HL-60/S4 treated with phorbol 12-myristate 13-acetate at 8.2 ng/mL for 4 days and 3 days (cell line): ENCODE results near the gene NCSTN.

ENCODE experiments used
- in situ Hi-C: fragments of 300-500 bp; cut with MboI; formaldehyde crosslinking; loops from 2 replicates; pipeline ENCODE4 v1.15.0; 2022; ENCODE audit warnings: low sequenced_read_pairs

NCSTN gene

DNA sequence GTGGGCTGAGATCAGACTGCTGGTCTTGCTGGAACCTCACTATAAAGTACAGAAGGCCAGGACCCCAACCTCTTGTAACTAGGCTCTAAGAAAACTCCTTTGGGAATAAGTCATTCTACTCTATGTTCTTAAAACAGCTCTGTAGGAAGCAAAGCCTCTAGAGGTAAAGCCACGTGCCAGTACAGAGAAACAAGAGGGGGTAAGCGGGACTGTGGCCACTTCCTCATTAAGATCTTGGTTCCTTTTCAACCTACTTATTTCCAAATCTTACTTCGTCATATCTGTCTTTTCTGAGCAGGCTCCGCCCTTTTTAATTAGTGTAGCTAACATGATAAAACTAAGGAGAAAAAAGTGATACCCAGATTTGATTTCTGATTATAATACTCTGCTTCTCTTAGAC, 3.8 kb downstream of the NCSTN start:
- in situ Hi-C loops, result no loop called here

DNA sequence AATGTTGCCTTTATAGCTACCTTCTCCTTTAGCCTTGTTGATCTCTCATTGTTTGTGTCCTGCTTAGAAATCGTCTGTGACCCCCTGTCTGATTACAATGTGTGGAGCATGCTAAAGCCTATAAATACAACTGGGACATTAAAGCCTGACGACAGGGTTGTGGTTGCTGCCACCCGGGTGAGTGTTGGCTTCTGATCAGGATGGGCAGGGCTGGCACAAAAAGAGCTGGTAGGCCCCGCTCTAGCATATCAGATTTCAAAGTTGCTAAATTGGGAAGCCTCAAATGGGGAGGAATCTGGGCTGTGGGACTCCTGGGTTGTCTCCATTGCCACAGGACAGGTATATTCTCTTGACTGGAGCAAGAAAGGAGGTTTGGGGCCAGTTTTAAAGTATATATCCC, 8.4 kb downstream of the NCSTN start:
- in situ Hi-C loops, result no loop called here

DNA sequence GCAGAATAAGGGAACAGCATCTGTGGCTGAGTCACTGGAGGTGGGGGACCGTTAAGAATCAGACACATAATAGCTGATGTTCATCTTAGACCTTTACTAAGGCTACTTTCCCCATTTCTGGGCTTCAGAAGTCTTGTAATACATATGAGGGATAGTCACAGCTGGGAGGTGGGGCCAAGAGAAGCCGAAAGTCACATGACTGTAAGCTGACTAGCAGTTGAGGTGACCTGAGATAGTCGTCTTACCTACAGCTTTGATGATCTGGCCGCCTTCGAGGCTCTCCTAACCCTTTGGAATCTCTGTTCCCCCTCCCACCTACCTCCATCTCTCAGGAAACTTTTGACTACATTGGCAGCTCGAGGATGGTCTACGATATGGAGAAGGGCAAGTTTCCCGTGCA, 9.4 kb downstream of the NCSTN start:
- in situ Hi-C loops, result no loop called here

GRCh38 chr1:160353223-160353622, 10.0 kb downstream of the NCSTN start:
- in situ Hi-C loops, result no loop called here

DNA sequence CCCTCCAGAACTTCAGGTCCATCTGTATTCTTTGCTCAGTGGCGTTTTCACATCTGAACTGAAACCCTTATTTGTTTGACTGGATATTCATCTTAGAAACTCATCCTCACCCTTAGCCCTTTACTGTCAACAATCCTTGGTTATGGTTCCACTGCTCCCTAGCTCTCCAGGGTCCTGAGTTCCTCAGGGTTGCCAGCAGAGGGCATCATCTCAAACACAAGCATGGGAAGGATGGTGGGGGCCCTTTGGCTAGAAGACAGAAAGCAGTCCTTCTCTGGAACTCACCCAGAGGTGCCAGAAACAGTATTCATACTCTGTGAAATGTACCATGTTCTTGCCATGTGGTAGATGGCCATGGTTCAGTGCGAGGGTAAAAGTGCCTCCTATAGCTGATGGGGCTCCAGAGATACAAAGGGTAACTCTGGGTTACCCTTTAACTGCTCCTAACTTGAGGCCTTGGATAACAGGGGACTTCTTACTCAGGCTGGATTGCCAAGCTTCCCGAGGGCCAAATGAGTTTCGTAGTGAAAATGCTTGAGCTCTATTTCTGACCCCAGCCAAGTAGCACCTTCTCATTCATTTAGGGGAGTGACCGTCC, 11.3 kb downstream of the NCSTN start:
- in situ Hi-C loops, result no loop called here

DNA sequence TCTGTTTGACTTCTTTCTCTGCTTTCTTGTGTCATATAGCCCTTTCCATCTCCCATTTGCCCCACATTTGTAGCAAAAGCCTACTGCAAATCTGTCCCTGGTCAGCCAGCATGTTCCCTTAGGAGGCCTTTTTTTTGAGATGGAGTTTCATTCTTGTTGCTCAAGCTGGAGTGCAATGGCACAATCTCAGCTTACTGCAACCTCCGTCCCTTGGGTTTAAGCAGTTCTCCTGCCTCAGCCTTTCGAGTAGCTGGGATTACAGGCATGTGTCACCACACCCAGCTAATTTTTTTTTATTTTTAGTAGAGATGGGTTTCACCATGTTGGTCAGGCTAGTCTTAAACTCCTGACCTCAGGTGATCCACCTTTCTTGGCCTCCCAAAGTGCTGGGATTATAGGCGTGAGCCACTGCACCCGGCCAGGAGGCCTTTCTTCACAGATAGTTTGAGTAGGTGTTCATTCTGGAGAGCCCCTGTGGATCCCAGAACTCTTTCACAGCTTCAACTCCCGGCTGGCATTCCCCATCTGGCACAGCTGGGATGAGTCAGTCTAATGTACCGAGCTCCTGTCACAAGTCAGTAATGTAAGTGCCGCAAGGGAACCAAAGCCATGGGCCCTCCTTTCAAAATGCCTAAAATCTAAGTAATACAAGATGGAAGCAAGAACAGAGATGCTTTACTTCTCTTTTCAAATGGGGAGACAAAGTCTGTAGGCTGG, 14.3 kb downstream of the NCSTN start:
- in situ Hi-C loops, result no loop called here

DNA sequence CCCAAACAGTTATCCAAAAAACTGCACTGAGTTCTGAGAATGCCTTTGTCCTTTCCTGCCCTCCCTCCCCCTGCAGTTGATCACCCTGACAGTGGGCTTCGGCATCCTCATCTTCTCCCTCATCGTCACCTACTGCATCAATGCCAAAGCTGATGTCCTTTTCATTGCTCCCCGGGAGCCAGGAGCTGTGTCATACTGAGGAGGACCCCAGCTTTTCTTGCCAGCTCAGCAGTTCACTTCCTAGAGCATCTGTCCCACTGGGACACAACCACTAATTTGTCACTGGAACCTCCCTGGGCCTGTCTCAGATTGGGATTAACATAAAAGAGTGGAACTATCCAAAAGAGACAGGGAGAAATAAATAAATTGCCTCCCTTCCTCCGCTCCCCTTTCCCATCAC, 14.9 kb downstream of the NCSTN start:
- in situ Hi-C loops, result no loop called here

DNA sequence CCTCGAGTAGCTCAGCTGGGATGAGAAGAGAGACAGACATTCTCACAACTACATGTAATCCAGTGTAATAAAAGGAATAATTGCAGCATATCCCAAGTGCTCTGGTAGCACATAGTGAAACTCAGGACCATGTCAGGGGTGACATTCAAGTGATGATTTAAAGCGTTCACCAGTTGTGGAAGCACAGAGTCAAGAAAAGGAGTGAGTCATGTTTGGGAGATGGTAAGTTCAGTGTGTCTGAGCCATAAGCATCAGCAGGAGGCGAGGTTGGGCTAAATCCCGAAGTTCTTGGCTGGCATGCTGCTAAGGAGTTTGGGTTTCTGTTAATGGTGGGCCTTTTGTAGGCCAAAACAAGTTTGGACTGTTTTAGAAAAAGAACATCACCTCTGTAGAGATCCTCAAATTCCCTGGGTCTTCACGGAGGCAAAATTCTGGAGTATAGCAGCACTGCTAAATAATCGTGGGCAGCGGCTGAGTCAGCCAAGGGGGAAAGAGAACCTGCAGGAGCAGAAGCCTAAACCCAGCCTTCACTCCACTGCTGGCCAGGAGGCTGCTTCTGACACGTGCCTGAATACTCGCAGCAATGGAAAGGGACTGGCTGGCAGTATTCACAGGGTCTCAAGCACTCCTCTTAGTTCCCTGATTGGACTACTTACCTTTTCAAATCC, 16.5 kb downstream of the NCSTN start:
- in situ Hi-C loops, result no loop called here

DNA sequence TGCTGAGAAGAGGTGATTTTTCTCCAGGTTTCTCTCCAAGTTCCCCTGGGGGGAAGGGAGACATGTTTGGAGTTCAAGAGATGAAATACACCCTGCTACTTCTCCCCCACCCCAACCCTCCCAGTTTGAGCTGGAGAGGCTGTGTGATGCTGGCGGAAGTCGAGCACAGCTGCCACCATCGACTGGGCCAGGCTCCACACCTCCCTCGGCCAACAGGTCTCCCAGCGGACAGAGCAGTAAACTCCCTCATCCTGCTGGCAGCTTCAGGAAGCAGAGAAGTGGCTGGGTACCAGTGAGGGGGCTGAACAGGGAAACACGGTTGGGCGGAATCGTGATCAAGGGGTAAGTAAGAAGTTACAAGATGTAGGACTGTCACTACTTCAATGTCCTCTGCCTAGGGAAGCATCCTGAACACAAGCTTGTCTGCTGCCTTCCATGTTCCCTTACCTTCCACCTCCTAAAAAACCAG, 17.1 kb downstream of the NCSTN start:
- in situ Hi-C loops, result no loop called here

- in situ Hi-C loops, result no loop called here
Observed at GRCh38 chr1:160361199-160361598, 18.0 kb downstream of the NCSTN start.

- in situ Hi-C loops, result no loop called here
Observed at GRCh38 chr1:160361814-160362167, 18.6 kb downstream of the NCSTN start.

- in situ Hi-C loops, result no loop called here
Observed at GRCh38 chr1:160362168-160362957, 19.2 kb downstream of the NCSTN start.

GRCh38 chr1:160363010-160363409, 19.8 kb downstream of the NCSTN start:
- in situ Hi-C loops, result no loop called here

GRCh38 chr1:160363951-160364735, 21.0 kb downstream of the NCSTN start:
- in situ Hi-C loops, result no loop called here

DNA sequence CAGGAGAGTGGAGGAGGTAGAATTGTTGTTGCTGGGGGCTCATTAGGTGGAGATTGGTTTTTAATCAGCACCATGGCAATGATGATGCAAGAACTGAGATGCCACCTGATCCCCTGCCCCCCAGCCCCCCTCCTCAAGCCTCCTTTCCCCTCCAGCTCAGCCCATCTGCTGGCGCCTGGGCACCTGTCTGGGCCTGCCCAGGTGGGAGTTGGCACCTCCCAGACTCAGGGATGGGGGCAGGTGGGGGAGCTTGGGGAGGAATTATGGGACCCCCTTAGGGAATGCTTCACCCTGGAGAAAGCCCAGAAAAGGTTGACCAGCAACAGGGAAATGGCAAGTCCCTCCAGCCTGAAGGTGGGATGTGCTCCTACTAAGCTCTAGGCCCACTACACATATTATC, 22.1 kb downstream of the NCSTN start:
- in situ Hi-C loops, result no loop called here

DNA sequence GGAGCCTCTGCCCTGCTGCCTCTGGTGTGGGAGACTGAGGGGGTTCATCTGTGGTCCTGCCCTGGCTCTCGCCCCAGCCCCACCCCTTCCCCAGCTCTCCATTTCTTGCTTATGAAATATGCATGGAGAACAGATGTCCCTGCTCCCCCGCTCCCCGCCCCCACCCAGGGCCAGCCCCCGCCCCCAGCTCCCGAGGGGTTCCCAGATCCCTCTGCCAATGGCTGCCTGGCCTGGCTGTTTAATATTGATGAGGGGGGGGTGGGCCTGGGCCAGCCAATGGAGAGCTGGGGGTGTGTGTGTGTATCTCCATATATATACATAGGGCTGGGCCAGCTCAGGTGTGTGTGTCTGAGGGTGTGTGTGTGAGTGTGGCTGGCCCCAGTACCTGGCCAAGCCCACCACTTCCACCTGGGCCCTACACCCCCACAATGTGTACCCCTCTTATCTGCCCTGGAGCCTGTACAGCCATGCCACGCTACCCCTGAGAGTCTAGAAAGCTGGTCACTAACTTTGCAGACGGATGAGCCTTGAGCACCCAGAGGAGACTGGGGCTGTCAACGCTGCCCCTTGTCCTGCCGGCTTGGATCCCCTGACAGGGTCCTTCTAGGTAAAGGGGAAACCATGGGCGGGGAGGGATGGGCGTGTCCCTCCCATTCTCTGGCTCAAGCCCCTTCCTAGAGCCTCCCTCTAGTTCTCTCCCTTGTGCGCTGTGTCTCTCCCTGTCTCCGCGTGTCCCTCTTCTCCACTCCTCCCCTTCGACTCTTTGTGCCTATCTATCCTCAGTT, 23.7 kb downstream of the NCSTN start, which contains the start of gene NHLH1:
Gene NHLH1 (plus strand): TSS at position 341 of the 785 bp plus-strand sequence. CDS start 3,661 bp downstream, outside the sequence.
- in situ Hi-C loops, result no loop called here

GRCh38 chr1:160367516-160367900, 24.3 kb downstream of the NCSTN start:
- in situ Hi-C loops, result no loop called here

- in situ Hi-C loops, result no loop called here
Observed at GRCh38 chr1:160367934-160368923, 25.0 kb downstream of the NCSTN start.

DNA sequence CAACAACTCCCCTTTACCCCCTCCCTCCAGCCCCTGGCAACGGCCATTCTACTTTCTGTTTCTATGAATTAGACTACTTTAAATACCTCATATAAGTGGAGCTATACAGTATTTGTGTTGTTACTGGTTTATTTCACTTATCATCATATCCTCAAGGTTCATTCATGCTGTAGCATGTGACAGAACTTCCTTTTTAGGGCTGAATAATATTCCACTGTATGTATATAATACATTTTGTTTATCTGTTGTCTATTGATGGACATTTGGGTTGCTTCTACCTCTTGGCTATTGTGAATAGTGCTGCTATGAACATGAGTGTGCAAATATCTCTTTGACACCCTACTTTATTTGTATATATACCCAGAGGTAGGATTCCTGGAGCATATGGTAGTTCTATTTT, 25.9 kb downstream of the NCSTN start:
- in situ Hi-C loops, result no loop called here
